H1 (cell line): ENCODE measurements around the gene ITGB7. TPM values are rescaled to one million over a fixed set of nuclear protein-coding genes. Genes with fewer than 3 reads are reported as not detected.

Source experiments
- BRCA1 ChIP-seq: IDR thresholded peaks from 2 replicates; pipeline ENCODE4 v1.6.1; 2012; ENCODE audit warnings: low read depth, low read length, improper control_type of control experiment
- CHD7 ChIP-seq: fragments of 300-600 bp; sonication (generic); IDR thresholded peaks from 2 replicates; pipeline ENCODE4 v1.7.1; 2012; ENCODE audit warnings: low read length, moderate library complexity, mild to moderate bottlenecking, inconsistent platforms; ENCODE audit not compliant: insufficient replicate concordance
- EGR1 ChIP-seq: IDR thresholded peaks from 2 replicates; pipeline ENCODE4 v1.6.1; 2011; ENCODE audit warnings: low read depth, low read length, borderline replicate concordance
- YY1 ChIP-seq: IDR thresholded peaks from 2 replicates; pipeline ENCODE4 v1.6.1; 2011; ENCODE audit warnings: low read depth, mild to moderate bottlenecking, low read length
- polyA plus RNA-seq, 7 experiments: library from polyadenylated mRNA; depleted of rRNA in 3 of 7; stranded (reverse) in 5 of 7; unstranded in 2 of 7; fragments of >200 nt in 5 of 7; fragments of 200-250 nt in 2 of 7; gene quantifications; 1 replicate in 5 of 7; 2 replicates in 1 of 7; 4 replicates in 1 of 7; pipeline versions ENCODE4 v1.2.1 to v1.2.3, GENCODE V29; 2011 to 2013; ENCODE audit warnings: missing spikeins in 2 of 7, mixed read lengths in 2 of 7
- total RNA-seq: library from RNA; stranded (reverse); fragmentation: NEBNext Ultra II Directional; extraction: Animal tissue kit (Norgen Biotek cat#: 25700); gene quantifications from 2 replicates; pipeline ENCODE4 v1.2.1, GENCODE V29; 2021

Gene ITGB7
- total and polyA plus RNA-seq, 2 of the 8 experiments (the other 6 are each of a cell fraction or from before 2014, with no cell fraction given), result 0.35 to 0.54 TPM

GRCh38 chr12:53190108-53190729, 16.8 kb downstream of the ITGB7 start (continued):
- TF ChIP-seq CHD7 (no peak), YY1 (no peak), BRCA1 (no peak), EGR1 (no peak; the same call in 1 of the 2 replicates)
